ENCODE results near the gene MRPL40.

DNA sequence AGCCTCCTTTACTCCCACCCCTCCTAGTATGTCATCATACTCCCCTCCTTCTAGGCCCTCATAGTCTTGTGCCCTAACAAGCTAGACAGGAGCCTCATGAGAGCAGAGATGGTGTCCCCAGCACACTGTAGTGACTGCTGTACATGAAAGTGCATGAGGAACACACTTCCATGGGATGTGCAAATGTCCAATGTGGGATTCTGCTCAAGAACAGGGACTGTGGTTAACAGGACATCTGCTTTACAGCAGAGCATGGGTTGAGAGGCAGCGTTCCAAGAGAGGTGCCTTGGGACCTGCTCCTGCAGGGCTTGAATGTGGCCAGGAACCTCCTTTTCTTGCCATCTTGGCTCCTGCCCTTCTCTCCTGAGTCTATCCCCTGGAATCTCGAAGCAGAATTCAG lies 46.1 kb upstream of the MRPL40 start:
- no peak for TF ChIP-seq POLR2A (IDR thresholded peaks at IDR 0.05)
- TF ChIP-seq, protein P1, sequence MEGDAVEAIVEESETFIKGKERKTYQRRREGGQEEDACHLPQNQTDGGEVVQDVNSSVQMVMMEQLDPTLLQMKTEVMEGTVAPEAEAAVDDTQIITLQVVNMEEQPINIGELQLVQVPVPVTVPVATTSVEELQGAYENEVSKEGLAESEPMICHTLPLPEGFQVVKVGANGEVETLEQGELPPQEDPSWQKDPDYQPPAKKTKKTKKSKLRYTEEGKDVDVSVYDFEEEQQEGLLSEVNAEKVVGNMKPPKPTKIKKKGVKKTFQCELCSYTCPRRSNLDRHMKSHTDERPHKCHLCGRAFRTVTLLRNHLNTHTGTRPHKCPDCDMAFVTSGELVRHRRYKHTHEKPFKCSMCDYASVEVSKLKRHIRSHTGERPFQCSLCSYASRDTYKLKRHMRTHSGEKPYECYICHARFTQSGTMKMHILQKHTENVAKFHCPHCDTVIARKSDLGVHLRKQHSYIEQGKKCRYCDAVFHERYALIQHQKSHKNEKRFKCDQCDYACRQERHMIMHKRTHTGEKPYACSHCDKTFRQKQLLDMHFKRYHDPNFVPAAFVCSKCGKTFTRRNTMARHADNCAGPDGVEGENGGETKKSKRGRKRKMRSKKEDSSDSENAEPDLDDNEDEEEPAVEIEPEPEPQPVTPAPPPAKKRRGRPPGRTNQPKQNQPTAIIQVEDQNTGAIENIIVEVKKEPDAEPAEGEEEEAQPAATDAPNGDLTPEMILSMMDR (IDR thresholded peaks at IDR 0.05): no peak
